Umbilical cord (tissue), 2 donors: Measurements from ENCODE around the gene IFIH1. TPM values are rescaled to one million over a fixed set of nuclear protein-coding genes. Genes with fewer than 3 reads are reported as not detected.

ENCODE experiments used
- DNase-seq: peaks from one replicate; pipeline ENCODE4 v3.0.0-alpha.2; 2015; ENCODE audit warnings: low spot score
- total RNA-seq: library from RNA; depleted of rRNA; stranded (reverse); fragments of >200 nt; gene quantifications from one replicate; pipeline ENCODE4 v1.2.3, GENCODE V29; 2014; ENCODE audit warnings: low replicate concordance; ENCODE audit not compliant: insufficient read depth

IFIH1 gene
- total RNA-seq, result 17.1 TPM

DNA sequence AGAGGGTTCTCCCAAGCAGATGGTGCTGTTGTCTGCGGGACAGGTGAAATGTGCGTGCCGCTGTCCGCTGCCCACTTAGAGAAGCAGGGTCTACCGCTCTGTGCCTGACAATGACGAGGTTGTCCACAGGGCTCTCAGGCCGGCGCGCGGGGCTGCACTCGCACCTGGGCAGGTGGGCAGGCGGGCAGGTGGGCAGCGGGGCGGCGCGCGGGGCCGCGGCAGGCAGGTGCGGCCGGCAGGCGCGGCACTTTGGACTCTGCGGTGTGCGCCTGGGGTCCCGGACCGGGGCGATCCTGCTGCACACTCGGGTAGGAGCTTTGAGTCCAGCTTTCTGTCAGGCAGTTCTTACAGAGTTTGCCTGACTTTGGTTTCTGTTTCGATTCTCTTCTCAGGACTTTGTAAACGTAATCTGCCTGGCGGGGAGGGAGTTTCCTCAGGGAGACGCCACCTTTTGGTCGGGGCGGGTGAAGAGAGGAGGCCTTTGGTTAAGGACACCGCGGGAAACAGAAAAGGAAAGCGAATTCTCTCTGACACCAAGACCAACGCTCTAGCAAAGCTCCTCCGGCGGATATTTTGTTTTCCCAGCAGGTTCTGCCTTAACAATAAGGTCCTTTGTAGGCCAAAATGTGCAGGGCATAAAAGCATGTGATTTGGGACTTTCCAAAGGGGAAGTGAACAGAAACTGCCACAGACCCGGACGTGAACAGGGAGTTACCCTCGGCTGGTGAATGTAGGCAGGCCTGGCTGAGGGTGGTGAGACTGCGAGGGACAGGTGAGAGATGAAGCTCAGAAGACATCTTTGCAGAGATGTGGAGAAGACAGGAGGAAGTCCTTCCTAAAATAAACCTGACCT is at the start of gene IFIH1:
TSS of gene IFIH1 (minus strand) at position 357 of the 853 bp plus-strand sequence. CDS start 377 bp downstream, outside the sequence.
- DNase-seq, result peak; percentile 95

GRCh38 chr2:162365392-162365791 is 46.9 kb upstream of the IFIH1 start:
- DNase-seq, result no peak

DNA sequence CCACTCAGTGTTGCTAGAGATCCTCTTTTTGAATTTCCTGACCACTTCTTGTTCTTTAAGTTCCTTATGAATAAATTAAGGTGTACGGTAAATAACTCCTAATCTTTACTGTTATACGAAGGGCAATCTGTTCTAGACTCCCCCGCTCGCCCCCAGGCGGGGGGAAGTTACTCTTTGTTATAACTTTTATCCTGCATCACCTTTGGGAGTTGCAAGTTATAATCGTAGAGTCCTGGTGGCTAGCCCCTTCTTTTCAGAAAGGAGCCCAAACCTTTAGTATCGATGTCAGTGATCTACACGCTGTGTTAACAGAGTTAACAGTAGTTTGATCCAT is 26.1 kb upstream of the IFIH1 start:
- DNase-seq, result no peak

DNA sequence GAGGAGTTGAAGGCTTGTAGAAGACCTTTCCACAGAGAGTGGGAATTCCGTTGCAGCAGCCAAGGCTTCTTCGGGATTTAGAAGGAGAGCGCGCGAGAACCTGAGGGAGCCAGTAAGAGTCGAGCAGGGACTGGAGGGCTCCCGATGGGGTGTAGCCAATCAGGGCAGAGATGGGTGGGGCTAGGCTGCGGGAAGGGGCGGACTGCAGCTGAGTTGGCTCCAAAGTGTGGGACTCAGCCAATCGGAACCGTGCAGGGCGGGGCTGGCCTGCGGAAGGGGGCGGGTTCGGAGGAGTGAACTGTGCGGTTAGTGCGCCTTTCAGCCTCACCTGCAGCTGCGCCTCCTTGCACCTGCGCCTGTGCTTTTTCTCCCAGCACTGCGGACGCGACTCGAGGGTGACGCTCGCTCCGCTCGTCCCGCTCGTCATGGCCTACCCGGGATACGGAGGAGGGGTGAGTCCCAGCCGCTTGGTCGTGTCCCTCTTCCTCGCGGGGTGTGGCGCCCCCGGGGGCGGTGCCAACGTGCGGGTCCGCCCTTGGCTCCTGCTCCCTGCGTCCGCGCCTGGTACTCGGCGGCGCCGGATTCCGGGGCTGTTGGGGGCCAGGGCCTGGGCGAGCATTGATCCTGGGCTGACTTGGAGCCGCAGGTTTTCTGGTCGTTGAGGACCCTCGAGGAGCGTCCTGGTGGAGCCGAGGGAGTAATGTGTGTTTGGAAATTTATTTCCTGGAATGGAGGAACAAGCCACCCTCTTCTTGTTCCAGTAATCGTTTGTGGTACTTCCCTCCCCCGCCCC is 25.5 kb upstream of the IFIH1 start, which contains the start of gene GCA:
TSS of gene GCA (plus strand) at position 309 of the 793 bp plus-strand sequence. CDS start at position 426, 117 bp downstream.
- peak; percentile 98 for DNase-seq

- no peak for DNase-seq
Measured at GRCh38 chr2:162343492-162343823, 25.0 kb upstream of the IFIH1 start.

DNA sequence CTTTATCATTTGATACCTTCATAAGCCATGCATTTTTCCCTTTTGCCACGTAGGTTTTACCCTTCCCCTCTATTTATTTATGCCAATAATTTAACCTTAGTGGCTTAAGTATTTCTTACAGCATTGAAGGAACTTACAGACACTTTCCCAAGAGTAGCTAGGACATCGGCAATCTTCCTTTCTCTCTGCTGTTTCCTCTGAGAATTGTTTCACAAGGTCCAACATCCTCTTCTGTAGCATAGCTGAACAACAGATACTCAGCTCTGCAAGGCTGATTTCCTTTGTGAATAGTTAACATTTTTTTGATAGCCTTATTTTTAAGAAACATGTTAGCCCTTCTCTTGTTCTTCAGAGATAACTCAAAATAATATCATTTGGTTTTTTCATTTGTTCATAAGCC is 24.4 kb upstream of the IFIH1 start:
- no peak for DNase-seq

DNA sequence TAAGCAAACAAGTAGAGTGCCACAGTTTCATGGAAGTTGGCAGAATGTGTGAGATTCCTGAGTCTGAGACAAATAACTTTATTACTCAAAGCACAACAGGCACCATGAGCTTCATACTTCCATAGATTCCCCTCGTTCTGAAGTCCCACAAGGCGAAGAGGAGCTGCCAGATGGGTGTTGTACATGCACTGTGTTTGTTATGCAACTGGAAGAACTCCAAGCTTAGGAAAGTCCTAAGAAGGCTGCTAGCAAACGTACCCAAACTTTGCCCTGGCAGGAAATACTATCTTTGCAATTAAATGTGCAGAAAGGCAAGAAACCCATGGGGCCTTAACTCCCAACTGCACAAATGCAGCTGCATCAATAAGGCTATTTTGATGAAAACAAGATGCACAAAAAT is 23.8 kb upstream of the IFIH1 start:
- DNase-seq, result no peak

- DNase-seq, result no peak
Measured at GRCh38 chr2:162340822-162341221, 22.3 kb upstream of the IFIH1 start.

- no peak for DNase-seq
Measured at GRCh38 chr2:162337868-162338267, 19.4 kb upstream of the IFIH1 start.

DNA sequence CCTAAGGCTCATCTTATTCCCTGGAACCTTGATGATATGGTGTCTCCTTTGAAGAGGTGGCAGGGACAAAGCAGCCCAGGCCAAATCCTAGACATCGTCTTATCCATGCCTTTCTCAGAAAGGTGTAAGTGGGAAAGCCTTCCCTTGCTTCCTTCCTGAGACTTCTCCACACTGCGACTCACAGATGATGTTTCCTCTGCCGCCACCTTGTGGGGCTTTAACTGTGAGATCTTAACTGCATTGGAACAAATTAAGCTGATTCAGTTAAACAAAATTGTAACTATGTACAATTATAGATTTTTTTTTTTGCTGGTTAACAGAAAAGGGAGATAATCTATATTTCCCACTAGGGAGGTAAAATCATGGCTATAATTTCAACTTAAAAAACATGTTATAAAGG is 15.5 kb upstream of the IFIH1 start:
- peak; percentile 24 for DNase-seq

- no peak for DNase-seq
Measured at GRCh38 chr2:162330881-162331280, 12.4 kb upstream of the IFIH1 start.

GRCh38 chr2:162328424-162329157 is 10.1 kb upstream of the IFIH1 start:
- DNase-seq, result no peak

DNA sequence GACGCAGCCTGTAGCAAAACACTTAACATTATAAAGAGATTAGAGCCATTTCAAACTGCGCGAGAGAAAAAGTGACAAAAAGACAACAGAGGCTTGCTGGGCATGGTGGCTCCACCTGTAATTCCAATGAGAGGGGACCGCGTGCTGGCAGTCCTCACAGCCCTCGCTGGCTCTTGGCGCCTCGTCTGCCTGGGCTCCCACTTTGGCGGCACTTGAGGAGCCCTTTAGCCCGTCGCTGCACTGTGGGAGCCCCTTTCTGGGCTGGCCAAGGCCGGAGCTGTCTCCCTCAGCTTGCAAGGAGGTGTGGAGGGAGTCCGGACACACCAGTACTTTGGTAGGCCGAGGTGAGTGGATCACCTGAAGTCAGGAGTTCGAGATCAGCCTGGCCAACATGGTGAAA is 9.3 kb upstream of the IFIH1 start:
- no peak for DNase-seq

DNA sequence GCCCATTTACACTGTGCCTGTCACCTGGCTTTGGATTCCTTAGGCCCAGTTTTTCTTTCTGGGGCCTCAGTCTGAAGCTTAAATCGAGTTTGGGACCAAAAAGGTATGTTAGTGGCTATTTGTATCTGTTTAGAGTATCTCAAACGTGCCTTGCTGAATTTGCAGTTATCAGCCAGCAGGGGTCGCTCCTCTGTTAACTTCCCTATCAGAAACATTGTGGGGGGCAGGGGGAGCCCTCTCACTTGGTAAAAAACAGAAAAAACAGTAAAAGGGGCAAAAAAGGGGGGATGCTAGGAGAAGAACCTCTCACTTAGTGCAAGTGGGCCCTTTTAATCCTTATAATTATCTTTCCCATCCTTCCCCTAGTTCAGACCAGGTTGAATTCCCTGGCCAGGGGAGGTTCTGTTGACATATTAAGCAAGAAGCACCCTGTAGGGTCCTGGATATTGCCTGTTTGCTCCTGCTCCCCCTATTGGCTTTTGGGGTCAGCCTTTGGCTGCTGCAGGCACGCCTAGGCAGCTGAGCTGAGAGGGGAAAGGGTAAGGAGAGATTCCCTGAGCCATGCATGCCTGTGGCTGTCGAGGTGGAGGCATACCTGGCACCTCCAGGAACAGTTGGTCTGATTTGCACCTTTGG is 8.8 kb upstream of the IFIH1 start:
- DNase-seq, result no peak

DNA sequence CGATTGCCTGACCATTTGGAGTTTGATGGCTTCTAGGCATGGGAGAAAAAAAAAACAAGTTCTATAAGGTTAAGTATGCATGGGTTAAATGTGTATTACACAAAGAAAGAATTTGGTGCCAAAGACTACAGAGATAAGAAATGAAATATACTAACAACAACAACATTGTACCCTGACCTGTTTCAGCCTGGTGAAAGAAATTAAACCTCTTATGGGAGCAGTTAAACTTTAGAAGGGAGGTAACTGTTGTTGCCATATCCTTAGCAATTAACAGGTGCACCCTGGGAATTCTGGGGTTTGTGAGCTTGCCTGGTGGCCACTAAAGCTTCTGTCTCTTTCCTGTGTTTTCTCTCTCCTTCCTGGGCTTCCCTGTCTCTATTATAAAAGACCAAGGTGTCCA is 6.5 kb upstream of the IFIH1 start:
- DNase-seq, result no peak

DNA sequence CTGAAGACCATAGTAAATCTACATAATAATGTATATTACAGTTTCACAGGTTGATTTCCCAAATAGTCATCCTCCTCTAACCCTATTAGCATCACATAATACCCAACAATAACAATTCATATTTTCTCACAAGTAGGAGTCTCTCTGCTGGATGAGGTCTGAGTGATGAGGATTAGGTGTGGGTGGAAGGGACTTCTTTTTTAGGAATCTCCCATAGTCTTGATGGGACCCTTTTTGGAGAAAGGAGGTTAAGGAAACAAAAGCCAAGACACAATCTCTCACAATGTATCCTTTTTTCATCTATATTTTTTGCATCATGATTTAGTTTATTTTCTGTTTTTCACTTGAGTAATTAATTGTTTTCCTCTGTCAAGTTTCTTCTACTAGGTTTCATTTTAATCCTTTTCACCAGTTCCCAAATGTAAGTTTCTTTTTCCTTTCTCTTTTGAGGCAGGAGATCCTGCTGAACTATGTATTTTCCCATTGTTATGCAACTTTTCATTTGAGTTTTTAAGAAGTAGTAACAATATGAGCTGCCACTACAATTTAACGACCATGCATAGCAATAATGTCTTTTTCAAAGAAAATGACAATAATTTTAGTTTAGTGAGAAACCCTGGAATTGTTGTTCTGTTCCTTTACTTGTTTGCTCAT is 2.5 kb upstream of the IFIH1 start:
- DNase-seq, result no peak

DNA sequence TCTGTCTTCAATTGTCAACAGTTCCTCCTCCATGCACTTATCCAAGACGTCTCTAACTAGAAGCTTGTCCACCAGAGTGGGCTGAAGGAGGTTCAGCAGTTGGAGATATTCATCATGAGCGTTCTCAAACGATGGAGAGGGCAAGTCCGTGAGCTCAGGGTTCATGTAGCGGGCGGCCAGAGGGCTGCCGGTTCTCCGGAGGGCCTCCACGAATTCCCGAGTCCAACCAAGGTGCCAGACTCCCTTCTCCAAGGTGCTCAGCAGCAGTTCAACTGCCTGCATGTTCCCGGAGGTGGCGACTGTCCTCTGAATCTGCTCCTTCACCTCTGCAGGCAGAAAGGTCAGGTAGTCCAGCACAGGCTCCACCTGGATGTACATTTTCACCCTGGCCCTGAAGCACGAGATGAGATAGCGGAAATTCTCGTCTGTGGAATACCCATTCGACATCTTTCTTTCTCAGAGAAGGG is 590 bp downstream of the IFIH1 start:
- no peak for DNase-seq

DNA sequence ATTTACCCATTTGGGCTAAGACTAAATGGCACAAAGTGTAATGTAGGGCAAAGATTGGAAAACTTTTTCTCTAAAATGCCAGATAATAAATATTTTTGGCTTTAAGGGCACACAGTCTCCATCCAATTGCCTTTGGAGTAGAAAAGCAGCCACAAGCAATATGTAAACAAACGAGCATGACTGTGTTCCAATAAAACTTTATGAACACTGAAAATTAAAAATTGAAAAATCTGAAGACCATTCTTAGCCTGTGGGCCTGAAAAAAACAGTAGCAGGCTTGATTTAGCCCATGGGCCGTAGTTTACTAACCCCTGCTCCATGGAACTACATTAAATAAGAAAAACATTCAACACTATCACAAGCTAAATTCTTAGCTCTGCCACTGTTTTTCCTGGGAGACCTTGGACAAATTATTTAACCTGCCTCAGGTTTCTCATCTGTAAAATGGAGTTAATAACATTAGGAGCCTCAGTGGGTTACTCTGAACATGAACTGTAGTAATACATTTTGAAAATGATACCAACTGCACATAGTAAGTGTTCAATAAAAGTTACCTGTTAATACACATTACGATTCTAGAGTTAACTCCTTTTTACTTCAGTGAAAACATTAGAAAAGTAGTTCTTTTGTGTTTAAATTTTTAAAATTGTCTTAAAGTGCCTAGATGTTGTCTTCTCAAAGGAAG is 1.3 kb downstream of the IFIH1 start:
- DNase-seq, result no peak

- DNase-seq, result no peak
Measured at GRCh38 chr2:162316590-162316989, 1.9 kb downstream of the IFIH1 start.

DNA sequence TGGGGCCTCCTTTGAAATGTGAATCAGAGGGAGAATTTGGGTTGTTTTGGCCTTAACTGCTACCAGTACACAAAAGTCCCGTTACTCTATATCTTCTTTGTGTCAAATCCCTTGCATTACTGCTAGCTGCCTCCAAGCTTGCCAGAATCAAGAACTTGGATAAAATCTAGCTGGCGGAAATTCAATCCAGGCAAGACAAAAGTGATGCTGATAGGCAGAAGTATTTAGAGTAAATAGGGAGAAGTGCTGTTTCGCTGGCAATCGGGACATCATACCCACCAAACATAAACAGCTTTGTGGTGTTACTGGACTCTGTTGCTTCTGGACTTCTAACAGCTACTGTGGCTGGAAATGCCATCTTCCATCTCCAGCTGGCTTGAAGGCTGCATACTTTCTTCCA is 2.5 kb downstream of the IFIH1 start:
- peak; percentile 82 for DNase-seq
